Measurements from ENCODE around the gene SFXN2.

The SFXN2 gene

DNA sequence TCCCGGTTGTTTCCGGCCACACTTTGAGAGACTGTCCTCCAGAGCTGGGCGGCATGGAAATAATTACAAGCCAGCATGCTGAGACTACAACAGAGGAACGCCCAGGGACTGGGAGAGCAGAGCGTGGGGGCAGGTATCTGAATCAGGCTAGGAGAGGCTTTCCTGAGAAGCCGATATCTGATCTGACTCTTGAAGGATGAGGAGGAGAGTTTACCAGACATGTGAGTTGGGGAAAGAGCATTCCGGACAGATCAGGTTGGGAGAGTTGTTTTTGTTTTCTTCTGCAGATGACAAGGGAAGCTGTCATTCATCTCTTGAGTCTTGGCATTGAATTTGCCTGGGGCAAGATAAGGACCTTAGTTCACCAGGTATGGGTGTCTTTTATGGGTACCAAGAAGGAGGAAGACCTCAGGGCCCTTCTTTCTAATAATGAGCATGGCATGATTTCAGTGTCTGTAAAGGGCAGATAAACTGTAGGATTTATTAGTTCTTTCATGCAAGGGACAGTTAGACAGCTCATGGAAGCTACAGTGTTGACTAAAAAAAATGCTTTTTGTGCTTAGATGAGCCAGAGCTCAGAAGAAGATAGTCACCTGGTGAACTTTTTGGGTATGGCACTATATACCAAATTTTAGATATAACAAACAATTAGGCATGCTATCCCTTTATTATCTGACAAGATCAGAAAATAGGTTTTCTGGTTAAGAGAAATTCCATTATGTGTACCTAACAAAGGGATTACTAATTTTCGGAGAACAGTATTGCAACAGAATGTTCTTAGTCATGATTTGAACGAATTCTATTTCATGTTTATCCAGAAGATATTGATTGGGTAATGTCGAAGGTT lies 65.5 kb downstream of the SFXN2 start:
- DNase-seq, result no peak

- DNase-seq, result no peak
These were observed 66.0 kb downstream of the SFXN2 start for GRCh38 chr10:102780527-102780808.

DNA sequence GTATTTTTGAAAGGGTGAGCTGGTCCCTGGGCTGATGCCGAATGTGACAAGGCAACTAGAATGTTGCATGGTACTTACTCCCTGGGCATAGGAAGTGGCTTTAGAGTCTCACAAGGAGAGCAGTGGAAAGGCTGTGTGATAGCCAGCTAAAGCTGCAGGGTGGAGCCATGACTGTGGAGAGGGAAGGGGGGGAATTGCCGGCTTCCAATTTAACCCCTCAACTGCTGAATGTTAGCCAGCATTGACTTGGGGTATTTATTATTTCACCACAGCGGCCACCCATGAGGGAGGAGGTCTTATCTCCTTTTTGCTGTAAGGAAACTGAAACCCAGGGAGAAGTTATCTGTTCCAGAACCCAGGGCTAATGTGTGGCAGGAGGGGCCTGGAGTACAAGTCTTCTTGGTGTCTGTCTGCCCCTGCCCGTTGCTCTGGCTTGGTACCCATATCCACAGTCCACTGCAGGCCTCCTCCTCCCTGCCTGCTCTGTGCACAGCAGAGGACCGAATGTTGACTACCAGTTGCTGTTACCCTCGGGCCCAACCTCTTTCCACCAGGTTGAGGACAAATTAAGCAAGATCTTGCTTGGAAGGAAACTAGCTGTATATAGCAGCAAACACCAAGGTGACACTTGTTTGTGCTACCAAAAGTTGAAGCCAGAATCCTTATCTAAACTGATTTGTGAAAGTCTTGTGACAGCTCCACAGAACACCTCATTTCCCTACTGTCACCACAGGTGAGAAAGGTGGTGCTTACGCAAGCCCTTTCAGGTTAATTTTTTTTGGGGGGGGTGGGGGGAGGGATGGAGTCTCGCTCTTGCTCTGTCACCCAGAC lies 66.9 kb downstream of the SFXN2 start:
- DNase-seq, result no peak

GRCh38 chr10:102781921-102782557 lies 67.6 kb downstream of the SFXN2 start:
- no peak for DNase-seq

DNA sequence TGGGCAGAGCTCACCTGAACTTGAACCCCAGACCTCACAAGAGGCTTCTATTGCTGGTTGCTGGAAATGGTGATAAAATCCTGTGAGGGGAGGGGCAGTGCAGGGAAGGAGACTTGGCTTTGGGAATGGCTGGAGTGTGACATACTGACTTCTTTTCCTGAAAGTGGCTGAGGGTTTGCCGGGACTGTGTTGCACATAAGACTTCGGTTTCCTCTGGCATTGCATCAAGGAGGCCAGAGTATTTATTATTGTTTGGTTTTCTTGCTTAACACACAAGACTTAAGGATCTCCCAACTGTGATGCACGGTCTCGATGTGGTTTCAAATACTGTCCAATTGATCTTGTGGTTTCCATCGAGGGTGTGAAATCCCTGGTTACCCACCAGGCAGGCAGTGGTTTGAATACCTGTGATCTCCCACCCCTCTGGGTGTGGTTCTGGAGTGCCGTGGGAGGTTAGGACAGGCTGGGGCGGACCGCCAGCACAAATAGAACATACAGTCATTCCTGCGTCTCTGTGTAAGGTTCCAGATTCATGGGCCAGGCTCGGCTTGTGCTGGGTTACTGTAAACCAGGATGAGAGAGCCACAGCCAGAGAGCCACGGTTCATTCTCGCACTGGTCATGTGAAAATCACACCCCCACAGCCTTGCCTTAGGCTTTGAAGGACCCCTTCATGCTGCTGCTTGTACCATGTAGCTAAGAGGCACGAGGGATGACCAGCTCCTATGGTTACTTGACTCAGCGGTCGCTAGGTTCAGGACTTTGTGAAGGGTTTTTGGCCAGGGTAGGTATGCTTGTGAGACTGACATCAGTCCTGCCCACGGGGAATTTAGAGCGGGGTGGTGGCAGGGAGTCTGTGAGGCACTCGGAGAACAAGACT lies 68.5 kb downstream of the SFXN2 start:
- DNase-seq, result no peak

GRCh38 chr10:102783568-102783967 lies 69.1 kb downstream of the SFXN2 start:
- no peak for DNase-seq

GRCh38 chr10:102785818-102786217 lies 71.4 kb downstream of the SFXN2 start:
- no peak for DNase-seq

DNA sequence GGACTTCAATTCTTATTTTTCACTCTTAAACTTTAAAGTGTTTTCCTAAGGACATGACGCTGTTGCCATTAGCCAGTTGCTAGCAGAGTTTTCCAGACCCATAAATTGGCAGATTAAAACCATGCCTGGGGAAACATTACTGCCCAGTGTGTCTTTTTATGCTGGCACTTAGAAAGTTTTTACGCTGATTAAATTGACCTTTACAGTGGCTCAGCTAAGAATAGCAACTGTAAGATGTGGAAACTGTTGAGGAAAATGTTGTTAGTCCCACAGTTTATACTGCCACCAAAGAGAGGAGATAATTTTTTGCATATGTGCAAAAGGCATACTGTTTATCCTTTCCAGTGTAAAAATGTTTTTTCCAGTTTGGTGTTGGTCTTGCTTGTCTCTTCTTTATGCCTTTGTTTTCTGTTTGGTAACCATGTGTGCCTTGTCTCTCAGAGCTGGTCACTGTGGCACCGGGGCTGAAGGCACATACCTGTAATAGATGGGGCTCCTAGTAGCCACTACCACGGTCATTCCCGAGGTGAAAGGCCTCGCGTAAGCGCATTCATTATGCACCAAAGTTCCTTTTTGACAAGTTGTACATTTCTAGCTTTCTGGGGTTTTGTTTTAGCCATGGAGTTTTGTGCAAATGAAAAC lies 77.4 kb downstream of the SFXN2 start:
- DNase-seq, result no peak
